Measurements from ENCODE around the gene SRMS.

The SRMS gene

GRCh38 chr20:63546256-63546955, 1.1 kb downstream of the SRMS start:
- TF ChIP-seq CTCF (IDR thresholded peaks at IDR 0.05; ENCODE audit: insufficient read depth, low read depth, low read length, missing control alignments), result no peak
- DNase-seq (ENCODE audit: low read depth), result no peak
- no peak overlapping the region for H3K4me3 ChIP-seq (ENCODE audit: low read depth, low read length)

DNA sequence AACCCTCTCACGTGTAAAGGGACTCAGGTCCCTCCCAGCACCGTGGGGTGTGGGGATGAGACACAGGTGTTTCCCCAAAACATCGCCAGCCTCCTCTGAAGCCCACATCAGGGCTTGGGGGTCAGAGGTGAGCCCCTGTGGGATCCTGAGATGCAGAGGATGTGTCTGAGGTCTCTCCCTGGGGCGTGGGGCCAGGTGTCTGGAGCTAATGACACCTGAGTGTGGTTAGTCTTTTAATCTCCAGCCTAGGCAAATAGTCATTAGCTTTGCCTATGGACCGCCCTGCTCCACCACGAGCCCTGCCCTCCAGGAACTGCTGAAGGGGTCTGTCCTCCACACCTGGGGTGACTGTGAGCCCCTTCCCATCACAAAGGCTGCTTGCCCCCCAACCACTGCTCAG, 1.7 kb downstream of the SRMS start:
- DNase-seq (ENCODE audit: low read depth), result no peak
- no peak for TF ChIP-seq CTCF (IDR thresholded peaks at IDR 0.05; ENCODE audit: insufficient read depth, low read depth, low read length, missing control alignments)
- no peak overlapping the region for H3K4me3 ChIP-seq (ENCODE audit: low read depth, low read length)

DNA sequence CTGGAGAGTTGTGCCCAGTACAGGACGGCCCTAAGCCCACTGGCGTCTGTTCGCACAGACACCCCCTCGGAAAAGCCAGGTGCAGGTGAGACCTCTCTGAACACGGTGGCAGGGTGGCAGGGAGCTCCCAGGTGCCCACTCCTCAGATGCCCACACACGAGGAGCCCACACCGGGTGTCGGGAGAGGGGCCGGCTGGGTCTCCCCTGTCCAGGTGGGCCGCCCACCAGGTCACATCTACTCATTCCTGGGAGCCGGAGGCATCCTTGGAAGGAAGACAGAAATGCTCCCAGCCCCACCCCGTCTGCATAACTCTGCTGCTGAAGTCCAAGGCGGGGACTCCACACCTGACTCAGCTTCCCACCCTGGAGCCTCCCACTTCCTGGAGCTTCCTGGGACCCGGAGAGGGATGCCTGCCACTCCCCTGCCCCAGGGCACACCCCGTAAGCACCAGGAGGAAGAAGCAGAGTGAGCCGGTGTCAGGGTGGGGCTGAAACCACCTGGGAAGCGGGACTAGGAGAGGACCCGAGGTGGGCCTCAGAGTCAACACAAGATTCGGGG, 2.5 kb downstream of the SRMS start:
- no peak for DNase-seq (ENCODE audit: low read depth)
- TF ChIP-seq CTCF (IDR thresholded peaks at IDR 0.05; ENCODE audit: insufficient read depth, low read depth, low read length, missing control alignments), result no peak
- no peak overlapping the region for H3K4me3 ChIP-seq (ENCODE audit: low read depth, low read length)

GRCh38 chr20:63544241-63544957, 3.1 kb downstream of the SRMS start:
- TF ChIP-seq CTCF (IDR thresholded peaks at IDR 0.05; ENCODE audit: insufficient read depth, low read depth, low read length, missing control alignments), result no peak
- DNase-seq (ENCODE audit: low read depth), result no peak
- no peak overlapping the region for H3K4me3 ChIP-seq (ENCODE audit: low read depth, low read length)

DNA sequence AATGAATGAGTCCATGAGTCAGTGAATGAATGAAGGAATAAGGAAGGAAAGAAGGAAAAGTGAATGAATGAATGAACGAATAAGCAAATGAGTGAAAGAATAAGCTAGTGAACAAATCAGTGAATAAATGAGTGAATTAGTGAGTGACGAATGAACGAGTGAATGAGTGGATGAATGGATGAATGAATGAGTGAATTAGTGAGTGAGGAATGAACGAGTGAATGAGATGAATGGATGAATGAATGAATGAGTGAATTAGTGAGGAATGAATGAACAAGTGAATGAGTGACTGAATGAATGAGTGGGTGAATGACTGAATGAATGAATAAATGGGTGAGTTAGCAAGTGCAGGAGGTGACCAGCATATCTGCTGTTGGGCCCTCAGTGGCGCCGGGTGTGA, 3.8 kb downstream of the SRMS start:
- TF ChIP-seq CTCF (IDR thresholded peaks at IDR 0.05; ENCODE audit: insufficient read depth, low read depth, low read length, missing control alignments), result no peak
- DNase-seq (ENCODE audit: low read depth), result no peak
- no peak overlapping the region for H3K4me3 ChIP-seq (ENCODE audit: low read depth, low read length)

DNA sequence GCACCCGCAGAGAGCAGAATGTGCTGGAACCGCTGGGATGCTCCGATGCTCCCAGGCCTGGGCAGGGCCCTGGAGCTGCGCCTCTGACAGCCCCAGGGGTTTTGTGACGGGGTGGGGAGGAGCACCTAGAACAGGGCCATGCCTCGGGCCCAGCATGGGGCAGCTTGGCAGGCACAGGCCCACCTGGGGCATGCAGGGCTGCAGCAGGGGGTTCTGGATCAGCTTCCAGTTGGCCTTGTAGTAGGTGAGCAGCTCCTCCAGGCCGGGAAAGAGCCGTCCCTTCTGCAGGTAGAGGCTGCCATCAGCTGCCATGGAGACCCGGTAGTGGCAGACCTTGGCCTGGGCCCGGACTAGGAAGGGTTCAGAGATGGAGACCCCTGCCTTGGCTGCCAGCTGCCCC, 4.4 kb downstream of the SRMS start:
- no peak for TF ChIP-seq CTCF (IDR thresholded peaks at IDR 0.05; ENCODE audit: insufficient read depth, low read depth, low read length, missing control alignments)
- no peak for DNase-seq (ENCODE audit: low read depth)
- no peak overlapping the region for H3K4me3 ChIP-seq (ENCODE audit: low read depth, low read length)

All from GM12865 (cell line).